ENCODE results near the gene EIF5A2. TPM values are rescaled to one million over a fixed set of nuclear protein-coding genes. Genes with fewer than 3 reads are reported as not detected.
"Not testable (repeated sequence)": the region's sequence is repeated elsewhere in the genome, so short reads cannot be mapped to it uniquely, and the experiment has no call there.

EIF5A2 gene
- 8.8 TPM for total RNA-seq
- long read RNA-seq, full-length matches to known transcripts = 7 of 7 reads
- long read RNA-seq, partial matches to known transcripts = 0 of 7 reads
- long read RNA-seq, other reads (novel, unspliced or antisense) = 0 of 7 reads

DNA sequence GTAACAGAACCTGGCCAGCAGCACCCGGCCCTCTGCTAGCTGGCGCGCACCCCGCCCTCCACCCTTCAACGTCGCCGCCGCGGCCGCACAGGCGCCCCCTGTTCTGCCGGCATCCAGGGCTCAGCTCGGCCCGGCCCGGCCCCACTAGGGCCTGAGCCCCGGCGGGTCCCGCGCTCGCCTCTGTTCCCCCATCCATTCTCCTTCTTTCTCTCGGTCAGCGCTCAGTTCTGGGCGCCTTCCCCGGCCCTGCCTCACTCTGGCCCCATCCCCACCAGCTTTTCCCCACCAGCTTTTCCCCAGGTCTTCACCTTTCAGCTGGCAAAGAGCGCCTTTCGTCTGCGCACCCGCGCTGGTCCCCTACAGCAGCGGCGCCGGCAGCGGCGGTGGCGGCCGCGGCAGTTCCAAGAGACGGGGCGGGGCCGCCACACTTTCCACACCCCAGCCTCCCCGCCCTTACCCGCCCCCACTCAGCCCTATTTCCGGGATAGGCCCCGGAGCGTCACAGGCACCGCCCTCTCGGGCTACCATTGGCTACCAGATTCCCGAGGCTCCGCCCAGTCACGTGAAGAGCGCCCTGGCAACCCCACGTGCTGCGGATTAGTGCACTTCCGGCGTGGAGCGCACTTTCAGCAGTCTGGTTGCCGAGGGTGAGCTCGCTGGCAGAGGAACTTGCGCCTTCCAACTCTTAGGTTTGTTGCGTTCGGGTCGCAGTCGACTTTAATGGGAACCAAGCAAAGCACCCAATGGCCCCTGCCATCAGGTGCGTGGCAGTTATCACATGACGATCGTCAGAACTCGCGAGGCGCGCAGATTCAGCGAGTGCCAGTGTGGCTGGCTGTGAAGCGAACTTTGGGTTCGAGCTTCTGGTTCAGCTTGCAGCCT is at the start of gene EIF5A2:
EIF5A2 (minus strand) TSS at position 403 of the 882 bp plus-strand sequence. CDS start 831 bp downstream, outside the sequence.
- ATAC-seq (peak; percentile 99), DNase-seq (ENCODE audit: missing footprints) (peak; percentile 98)
- intact Hi-C loops (cut with DNase I) = loop anchor here (1.0 kb wide), 1 partner anchor 38 kb away; the partner anchor contains the start of gene RPL22L1

DNA sequence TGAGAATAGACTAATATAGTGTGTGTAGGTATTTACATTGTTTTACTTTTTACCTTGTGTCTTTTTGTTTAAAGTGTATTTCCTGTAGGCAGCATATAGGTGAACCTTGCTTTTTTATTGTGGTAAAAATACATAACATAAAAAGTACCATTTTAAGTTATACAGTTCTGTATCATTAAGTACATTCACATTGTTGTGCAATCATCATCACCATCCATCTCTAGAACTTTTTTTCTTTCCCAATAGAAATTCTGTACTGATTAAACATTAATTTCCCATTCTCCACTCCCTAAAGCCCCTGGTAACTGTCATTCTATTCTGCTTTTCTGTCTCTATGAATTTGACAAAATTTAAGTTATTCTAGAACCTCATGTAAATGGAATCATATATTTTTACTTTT is 48.2 kb upstream of the EIF5A2 start:
- intact Hi-C loops (cut with DNase I) = no loop called here
- DNase-seq (ENCODE audit: missing footprints) = no peak
- ATAC-seq = no peak

DNA sequence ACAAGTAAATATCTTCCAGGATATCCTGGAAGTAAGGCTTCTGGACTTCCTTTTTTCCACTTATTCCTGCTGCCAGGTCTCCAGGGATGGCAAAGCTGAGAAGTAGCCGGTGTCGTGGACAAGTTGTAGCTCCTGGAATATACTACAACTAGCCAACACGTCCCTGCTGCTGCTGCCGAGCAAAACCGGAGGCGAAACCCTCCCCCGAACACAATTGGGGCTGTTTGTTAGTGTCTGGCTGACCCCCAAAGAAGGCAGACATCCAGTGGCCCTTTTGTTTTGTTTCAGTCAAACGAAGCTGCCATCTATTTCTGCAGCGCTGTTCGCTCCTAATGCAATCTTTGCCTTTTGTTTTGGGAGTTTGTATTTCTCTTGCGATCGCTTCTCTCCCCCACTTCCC is 45.3 kb upstream of the EIF5A2 start:
- ATAC-seq (no peak), DNase-seq (ENCODE audit: missing footprints) (peak; percentile 63)
- intact Hi-C loops (cut with DNase I) = no loop called here

DNA sequence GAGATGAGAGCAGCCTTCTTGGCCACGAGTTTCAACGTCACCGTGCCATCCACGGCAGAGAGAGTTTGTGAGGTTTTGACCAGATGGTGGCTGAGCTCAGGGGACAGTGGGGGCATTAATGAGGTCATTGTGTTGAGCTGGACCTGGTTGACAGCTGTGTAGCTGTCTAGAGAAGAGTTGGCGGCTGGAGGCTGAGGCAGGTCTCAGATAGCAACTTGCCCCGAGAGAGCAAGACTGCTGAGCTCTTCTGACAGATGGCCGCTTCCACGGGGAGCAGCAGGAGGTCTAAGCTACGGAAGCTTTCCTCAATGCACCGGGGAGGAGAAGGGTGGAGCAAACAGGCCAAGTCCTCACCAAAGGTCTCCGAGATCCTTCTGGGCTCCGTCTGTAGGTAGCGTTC is 44.8 kb upstream of the EIF5A2 start:
- intact Hi-C loops (cut with DNase I) = no loop called here
- no peak for ATAC-seq
- DNase-seq (ENCODE audit: missing footprints) = no peak

DNA sequence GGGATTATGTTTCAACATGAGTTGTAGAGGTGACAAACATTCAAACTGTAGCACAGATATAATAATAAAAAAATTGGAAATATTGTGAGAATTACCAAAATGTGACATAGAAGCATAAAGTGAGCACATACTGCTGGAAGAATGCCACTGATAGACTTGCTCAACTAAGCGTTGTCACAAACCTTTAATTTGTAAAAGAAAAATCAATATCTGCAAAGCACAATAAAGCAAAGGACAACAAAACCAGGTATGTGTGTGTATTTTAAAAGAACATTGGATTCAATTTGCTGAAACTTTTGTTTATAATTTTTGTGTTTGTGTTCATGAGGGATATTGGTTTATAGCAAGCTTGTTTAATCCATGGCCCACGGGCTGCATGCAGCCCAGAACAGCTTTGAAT is 40.8 kb upstream of the EIF5A2 start:
- DNase-seq (ENCODE audit: missing footprints) (no peak), ATAC-seq (no peak)
- intact Hi-C loops (cut with DNase I) = no loop called here

DNA sequence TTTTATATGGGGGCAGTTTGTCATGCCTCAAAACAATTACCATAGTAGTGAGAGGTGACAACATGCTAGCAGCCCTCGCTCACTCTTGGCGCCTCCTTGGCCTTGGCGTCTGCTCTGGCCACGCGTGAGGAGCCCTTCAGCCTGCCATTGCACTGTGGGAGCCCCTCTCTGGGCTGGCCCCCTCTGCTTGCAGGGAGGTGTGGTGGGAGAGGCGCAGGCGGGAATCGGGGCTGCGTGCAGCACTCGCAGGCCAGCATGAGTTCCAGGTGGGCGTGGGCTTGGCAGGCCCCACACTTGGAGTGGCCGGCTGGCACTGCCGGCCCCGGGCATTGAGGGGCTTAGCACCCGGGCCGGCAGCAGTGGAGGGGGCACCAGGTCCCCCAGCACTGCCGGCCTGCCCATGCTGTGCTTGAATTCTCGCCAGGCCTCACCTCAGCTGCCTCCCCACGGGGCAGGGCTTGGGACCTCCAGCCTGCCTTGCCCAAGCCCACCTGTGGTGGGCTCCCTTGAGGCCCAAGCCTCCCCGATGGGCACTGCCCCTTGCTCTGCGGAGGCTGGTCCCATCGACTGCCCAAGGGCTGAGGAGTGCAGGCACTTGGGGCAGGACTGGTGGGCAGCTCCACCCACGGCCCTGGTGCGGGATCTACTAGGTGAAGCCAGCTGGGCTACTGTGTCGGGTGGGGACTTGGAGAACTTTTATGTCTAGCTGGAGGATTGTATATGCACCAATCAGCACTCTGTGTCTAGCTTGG is 38.8 kb upstream of the EIF5A2 start:
- DNase-seq (ENCODE audit: missing footprints) (no peak), ATAC-seq (no peak)
- intact Hi-C loops (cut with DNase I) = no loop called here

DNA sequence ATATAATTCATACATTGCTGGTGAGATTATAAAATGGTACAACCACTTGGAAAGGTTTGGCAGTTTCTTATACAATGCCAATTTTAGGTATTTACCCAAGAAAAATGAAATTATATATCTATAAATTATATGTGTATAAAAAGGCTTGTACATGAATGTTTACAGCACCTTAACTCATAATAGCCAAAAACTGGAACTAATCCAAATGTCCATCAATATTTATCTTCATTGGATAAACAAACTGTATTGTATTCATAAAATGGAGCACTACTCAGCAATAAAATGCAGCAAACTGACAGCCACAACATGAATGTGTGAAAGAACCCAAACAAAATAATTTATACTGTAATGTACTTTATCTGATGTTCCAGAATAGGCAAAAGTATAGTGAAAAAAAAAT is 33.6 kb upstream of the EIF5A2 start:
- DNase-seq (ENCODE audit: missing footprints) (no peak), ATAC-seq (no peak)
- intact Hi-C loops (cut with DNase I) = no loop called here

DNA sequence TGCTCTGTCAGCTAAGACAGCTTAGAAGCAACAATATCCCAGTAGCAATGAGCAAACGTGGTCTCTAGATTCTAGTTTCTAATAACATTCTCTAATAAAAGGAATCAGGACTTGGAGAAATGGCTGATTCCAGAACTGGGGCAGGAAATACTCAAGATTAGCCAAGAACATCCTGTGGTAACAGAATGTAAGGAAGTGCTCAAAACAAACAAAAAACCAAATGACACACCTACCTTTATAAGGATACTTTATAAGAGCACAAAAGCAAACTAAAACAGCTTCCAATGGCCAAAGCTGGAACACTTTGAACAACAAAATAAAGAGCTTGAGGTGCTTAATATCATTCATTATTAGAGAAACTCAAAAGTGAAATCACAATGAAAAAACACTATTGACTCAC is 33.1 kb upstream of the EIF5A2 start:
- no peak for DNase-seq (ENCODE audit: missing footprints)
- intact Hi-C loops (cut with DNase I) = no loop called here
- ATAC-seq = no peak

DNA sequence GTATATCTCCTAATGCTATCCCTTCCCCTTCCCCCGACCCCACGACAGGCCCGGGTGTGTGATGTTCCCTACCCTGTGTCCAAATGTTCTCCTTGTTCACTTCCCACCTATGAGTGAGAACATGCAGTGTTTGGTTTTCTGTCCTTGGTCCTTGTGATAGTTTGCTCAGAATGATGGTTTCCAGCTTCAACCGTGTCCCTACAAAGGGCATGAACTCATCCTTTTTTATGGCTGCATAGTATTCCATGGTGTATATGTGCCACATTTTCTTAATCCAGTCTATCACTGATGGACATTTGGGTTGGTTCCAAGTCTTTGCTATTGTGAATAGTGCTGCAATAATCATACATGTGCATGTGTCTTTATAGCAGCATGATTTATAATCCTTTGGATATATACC is 24.6 kb upstream of the EIF5A2 start:
- intact Hi-C loops (cut with DNase I); ATAC-seq; DNase-seq (ENCODE audit: missing footprints): not testable (repeated sequence)

DNA sequence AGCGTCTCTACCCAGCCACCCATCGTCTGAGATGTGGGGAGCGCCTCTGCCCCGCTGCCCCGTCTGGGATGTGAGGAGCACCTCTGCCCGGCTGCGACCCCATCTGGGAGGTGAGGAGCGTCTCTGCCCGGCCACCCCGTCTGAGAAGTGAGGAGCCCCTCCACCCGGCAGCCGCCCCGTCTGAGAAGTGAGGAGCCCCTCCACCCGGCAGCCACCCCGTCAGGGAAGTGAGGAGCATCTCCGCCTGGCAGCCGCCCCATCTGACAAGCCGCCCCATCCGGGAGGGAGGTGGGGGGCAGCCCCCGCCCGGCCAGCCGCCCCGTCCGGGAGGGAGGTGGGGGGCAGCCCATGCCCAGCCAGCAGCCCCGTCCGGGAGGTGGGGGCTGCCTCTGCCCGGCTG is 15.1 kb upstream of the EIF5A2 start:
- intact Hi-C loops (cut with DNase I); ATAC-seq; DNase-seq (ENCODE audit: missing footprints): not testable (repeated sequence)

DNA sequence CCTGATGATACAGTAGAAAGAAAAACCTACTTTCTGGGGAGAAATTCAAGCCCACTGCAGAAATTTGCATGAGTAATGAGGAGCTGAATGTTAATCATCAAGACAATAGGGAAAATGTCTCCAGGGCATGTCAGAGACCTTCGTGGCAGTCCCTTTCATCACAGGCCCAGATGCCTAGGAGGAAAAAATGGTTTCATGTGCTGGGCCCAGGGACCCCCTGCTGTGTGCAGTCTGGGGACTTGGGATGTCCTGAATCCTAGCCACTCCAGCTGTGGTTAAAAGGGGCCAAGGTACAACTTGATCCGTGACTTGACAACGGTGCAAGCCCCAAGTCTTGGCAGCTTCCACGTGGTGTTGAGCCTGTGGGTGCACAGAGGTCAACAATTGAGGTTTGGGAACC is 10.3 kb upstream of the EIF5A2 start:
- DNase-seq (ENCODE audit: missing footprints) = peak; percentile 27

DNA sequence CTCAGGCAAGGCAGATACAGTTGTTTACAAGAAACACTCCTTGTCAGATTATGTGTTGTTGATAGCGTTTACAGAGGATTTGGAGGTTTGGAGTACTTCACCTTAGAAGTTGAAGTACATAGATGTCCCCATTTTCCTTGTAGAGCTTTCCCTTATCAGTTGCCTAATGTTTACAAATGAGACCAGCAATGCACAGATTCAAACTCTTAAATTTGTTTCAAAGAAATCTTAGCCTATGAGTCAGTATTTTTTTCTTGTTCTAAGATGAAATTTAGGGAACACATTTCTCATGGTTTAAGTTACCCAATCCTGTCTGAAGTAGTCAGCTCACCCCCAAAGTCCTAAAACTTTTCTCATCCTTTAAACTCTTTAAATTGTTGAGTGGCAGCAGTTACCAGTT is 6.3 kb upstream of the EIF5A2 start:
- DNase-seq (ENCODE audit: missing footprints) (no peak), ATAC-seq (no peak)
- intact Hi-C loops (cut with DNase I) = no loop called here

More for the DNA sequence above, 10.3 kb upstream of the EIF5A2 start:
- intact Hi-C loops (cut with DNase I) = no loop called here
- ATAC-seq = no peak

DNA sequence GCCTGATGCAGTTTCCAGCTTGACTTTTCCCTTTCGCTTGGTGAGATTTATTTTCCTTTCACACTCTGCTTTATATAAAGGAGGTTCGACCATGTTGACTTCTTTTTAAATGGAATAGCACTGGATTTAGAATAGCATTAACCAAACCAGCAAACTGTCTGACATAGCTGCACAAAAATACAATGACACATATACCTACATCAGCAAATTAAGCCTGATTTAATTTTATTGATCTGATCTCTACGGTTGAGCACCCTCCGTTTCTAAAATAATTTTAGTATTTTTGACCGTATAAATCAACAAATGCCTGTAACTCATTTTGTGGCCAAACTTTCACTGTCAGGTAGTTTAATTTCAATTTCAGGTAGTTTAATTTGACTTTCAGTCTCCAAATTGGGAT is 5.8 kb upstream of the EIF5A2 start:
- ATAC-seq (no peak), DNase-seq (ENCODE audit: missing footprints) (no peak)
- intact Hi-C loops (cut with DNase I) = no loop called here

DNA sequence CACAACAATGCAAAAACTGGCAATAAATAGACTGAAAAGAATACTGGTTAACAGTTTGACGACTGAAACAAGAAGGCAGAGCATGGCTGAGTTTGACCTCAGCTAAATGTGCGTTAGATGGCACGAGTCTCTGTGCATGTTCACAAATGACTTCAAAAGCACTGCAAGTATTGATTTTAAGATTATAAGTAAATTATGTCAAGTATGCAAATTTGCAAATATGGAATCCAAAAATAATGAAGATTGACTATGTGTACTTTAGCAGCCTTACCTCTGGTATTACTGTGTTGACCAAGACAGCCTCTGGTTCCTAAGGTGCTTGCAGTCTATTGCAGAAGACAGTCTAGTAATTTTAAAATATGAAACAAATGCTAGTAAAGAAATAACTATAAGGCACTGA is 2.6 kb upstream of the EIF5A2 start:
- intact Hi-C loops (cut with DNase I) = no loop called here
- no peak for ATAC-seq
- no peak for DNase-seq (ENCODE audit: missing footprints)

DNA sequence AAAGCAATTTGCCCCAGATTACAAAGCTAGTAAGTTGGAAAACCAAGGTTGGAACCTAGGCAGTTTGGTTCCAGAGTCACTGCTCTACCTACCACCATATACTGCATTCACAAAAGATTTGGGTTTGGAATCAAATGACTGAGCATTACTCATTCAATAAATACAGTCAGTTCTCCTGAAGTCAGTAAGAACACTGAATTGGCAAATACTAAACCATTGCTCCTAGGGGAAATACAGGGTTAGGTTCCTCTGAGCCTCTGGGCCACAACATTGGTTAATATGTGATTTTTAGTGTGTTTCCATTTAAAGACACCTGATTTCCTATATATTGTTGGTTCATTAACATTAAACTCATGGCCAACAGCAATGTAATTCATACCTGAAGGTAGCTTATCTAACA is 2.1 kb upstream of the EIF5A2 start:
- no peak for DNase-seq (ENCODE audit: missing footprints)
- no peak for ATAC-seq
- intact Hi-C loops (cut with DNase I) = no loop called here

DNA sequence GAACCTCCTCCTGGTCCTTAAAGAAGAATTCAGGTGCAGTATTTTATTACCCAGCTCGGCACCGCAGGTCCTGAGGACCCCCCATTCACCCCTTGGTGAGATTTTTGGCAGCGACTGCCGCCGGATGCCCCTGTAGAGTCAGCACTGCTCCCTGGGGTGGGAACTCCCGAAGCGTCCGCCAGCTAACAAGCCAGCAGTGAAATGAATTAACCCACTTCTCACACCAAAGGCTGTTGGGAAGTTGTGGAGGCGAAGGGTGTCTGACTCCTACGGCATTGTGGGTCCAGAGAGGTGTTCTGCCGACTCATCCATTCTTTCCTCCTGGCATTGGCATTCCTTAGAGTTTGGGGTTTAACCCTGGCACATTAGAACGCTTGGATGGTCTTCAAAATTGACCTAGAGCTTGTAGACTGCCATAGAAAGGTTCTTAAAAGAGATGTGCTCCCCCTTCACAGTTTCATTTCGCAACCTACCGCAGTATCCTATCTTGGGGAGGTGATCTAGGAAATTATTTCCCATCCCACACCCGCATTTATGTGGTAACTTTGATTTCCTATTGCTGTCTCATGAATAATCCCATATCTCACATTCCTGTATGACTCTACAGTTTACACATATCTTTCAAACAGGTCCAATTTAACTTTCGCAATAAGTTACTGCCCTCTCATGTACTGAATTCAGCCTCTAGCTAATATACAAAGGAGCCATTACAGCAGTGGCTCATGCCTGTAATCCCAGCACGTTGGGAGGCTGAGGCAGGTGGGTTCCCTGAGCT is 879 bp upstream of the EIF5A2 start:
- ATAC-seq (no peak), DNase-seq (ENCODE audit: missing footprints) (no peak)
- intact Hi-C loops (cut with DNase I) = no loop called here

DNA sequence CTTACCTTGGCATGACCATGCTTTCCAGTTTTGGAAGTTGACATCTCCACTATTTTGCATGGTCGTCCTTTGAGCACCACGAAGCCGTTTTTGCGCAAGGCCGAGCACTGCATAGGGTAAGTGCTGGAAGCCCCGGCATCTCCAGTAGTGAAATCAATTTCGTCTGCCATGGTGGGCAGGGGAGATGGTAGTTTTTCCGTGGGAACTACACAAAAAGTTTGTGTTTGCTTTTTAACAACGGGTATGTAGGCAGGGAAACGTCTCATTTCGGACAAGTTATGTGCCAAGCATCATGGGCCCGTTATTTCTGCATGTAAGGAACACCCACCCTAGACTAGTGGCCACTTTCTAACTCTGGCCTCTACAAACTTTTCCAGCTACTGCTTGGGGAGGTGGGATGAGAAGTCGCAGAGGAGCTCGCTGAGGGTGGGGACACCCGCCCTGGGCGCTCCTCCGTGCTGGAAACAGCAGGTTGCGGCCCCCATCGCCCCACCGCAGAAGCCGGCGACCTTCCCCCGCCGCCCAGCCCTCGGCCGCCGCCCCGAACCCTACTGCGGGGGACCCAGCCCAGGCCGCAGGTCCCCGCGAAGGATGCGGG is 701 bp downstream of the EIF5A2 start:
- intact Hi-C loops (cut with DNase I) = loop anchor here (1.0 kb wide), 1 partner anchor 37 kb away; the partner anchor contains the start of gene RPL22L1
- ATAC-seq (no peak), DNase-seq (ENCODE audit: missing footprints) (no peak)

DNA sequence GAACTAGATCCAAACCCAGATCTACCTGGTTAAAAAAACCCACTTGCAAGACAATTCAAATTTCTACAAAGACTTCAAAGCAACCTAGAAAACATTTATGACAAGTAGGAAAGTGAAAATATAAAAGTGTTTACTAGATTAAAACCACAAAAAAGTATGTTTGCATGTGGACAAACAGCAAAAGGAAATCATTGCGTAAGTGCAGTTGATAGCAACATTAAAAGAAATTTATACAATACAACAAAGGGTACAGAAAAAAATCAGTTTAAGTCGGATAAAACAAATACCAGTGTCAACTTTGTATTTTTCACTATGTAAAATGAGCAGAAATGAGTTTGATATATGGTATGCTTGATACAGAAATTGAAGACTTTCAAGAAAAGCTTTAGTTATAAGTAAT is 2.6 kb downstream of the EIF5A2 start:
- no peak for DNase-seq (ENCODE audit: missing footprints)
- intact Hi-C loops (cut with DNase I) = no loop called here
- no peak for ATAC-seq

DNA sequence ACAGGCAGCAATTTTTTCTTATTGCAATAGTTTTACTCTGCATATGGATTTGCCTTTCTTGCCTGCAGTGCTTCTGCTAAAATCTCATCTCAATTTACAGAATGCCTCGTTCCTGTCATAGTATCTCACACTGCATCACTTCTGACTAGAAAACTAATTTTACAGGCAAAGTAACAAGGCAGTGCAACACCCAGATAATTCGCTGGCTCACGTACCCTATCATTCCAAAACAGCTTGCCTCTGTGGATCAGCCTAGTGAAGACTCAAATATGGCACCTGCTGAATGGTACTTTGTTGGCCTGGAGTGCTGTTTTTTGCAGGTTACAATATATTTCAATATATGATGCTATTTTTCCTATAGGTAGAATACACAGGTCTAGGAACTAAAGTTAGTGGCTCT is 5.3 kb downstream of the EIF5A2 start:
- intact Hi-C loops (cut with DNase I) = no loop called here
- no peak for DNase-seq (ENCODE audit: missing footprints)
- no peak for ATAC-seq

Measured in Right ventricle myocardium inferior (tissue), 1 donor.